ENCODE results near the gene CERS2.
A peak's percentile ranks its signal among the peaks of the same experiment; 100 is the strongest.
"Not testable (repeated sequence)": the region's sequence is repeated elsewhere in the genome, so short reads cannot be mapped to it uniquely, and the experiment has no call there.

The CERS2 gene

GRCh38 chr1:150968491-150968890 lies 6.1 kb downstream of the CERS2 start:
- DNase-seq = no peak

GRCh38 chr1:150967936-150968335 lies 6.7 kb downstream of the CERS2 start:
- no peak for DNase-seq

GRCh38 chr1:150966011-150966410 lies 8.6 kb downstream of the CERS2 start:
- DNase-seq = no peak

DNA sequence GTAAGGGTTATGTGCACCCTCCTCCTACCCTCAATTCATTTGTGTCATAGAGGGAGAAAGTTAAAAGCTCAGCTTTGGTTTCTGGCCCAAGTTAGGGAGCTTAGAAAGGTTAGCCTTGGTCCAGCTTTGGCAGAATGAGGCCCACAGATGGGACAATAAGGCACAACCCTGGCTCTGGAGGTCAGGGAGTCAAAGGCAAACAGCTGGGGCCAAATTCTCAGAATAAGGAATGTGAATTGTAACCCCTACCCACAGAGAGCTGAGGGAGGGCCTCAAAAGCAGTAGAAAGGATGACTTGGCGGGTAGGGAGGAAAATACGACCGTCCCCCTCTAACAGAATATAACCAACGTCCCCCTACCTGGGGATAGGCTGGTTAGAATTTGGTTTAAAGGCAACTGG lies 9.0 kb downstream of the CERS2 start:
- DNase-seq = no peak

DNA sequence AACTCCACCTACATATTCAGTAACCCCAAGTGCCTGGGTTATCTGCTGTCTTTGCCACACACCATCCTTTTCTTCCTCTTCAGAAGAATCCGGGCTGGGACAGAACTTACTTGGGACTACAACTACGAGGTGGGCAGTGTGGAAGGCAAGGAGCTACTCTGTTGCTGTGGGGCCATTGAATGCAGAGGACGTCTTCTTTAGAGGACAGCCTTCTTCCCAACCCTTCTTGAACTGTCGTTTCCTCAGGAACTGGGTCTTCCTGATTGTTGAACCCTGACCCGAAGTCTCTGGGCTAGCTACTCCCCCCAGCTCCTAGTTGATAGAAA lies 10.5 kb downstream of the CERS2 start:
- no peak for DNase-seq

DNA sequence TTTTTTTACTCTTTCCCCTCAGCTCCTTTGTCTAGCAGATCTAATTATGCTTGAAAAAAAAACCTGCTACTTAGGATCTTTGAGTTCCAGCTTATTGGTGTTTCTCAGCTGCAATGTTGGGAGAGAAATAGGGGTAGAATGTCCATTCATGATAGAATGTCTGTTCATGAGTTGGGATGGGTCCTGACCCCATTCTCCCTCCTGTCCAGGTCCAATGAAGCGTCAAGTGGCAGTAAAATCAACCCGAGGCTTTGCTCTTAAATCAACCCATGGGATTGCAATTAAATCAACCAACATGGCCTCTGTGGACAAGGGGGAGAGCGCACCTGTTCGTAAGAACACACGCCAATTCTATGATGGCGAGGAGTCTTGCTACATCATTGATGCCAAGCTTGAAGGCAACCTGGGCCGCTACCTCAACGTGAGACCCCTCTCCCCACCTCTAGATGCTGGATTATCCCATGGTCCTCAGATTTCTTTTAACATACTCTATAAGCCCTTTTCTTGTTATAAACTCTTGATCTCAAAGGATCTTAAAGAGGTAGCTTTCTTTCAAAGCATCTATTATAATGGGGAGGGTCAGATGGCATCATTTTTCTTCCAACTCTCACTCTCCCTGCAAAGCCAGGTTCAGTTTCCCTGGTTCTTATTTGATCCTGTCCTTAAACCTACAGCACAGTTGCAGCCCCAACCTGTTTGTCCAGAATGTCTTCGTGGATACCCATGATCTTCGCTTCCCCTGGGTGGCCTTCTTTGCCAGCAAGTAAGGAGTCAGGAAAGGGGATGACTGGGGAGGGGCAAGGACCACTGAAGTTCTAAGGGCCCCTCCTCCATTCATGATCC lies 11.1 kb downstream of the CERS2 start:
- no peak for DNase-seq

- DNase-seq = no peak
Measured at GRCh38 chr1:150961756-150962155, 12.9 kb downstream of the CERS2 start.

DNA sequence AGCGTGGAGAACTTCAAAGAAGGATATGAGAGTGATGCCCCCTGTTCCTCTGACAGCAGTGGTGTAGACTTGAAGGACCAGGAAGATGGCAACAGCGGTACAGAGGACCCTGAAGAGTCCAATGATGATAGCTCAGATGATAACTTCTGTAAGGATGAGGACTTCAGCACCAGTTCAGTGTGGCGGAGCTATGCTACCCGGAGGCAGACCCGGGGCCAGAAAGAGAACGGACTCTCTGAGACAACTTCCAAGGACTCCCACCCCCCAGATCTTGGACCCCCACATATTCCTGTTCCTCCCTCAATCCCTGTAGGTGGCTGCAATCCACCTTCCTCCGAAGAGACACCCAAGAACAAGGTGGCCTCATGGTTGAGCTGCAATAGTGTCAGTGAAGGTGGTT lies 14.0 kb downstream of the CERS2 start:
- DNase-seq = no peak

DNA sequence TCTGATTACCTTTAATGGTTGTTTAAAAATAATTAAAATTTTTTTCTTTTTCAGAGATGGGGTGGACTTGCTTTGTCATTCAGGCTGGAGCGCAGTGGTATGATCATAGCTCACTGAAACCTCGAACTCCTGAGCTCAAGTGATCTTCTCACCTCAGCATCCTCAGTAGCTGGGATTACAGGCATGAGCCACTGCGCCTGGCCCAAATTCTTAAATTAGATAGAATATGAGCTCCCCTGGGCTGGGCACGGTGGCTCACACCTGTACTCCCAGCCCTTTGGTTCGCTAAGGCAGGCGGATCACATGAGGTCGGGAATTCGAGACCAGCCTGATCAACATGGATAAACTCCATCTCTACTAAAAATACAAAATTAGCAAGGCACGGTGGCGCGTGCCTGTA lies 17.0 kb downstream of the CERS2 start:
- DNase-seq = no peak

DNA sequence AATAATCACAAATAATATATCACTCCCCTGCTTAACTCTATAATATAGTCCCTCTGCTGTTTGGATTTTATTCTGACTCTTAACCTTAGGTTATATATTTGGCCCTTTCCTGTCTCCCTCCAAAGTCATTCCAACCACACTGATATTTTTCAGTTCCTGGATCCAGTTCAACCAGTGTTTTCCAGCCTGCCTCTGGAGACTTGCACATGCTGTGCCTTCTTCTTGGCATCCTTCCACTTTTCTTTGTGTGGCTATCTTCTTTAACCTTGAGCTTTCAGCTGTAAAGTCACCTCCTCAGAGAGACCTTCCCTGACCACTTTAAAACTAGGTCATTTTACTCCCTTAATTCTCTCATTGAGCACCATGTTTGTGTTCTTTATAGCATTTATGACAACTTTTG lies 19.4 kb downstream of the CERS2 start:
- no peak for DNase-seq

GRCh38 chr1:150954708-150955107 lies 19.9 kb downstream of the CERS2 start:
- no peak for DNase-seq

DNA sequence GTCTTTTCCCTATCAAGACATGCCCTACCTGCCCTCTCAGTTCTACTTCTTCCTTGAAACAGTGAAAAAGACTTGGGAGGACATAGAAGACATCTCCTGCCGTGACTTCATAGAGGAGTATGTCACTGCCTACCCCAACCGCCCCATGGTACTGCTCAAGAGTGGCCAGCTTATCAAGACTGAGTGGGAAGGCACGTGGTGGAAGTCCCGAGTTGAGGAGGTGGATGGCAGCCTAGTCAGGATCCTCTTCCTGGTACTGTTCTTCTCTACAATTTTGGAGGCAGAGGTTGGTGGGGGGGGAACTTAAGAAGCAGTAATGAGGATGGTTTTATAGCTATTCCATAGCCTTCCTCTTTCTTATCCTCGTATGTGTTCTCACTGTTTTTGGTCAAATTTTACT lies 29.8 kb downstream of the CERS2 start:
- DNase-seq = no peak

DNA sequence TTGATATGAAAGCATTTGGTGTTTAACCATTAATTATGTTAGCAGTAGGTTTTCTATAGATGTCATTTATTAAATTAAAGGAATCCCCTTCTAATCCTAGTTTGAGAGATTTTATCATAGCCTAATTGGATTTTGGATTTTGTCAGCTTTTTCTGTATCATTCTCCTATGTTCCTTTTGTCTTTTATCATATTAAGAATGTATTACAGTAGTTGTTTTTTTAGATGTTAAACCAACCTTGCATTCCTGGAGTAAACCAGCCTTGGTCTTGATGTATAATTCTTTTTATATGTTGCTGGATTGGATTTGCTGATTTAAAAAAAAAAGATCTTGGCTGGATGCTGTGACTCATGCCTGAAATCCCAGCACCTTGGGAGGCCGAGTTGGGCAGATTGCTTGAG lies 42.9 kb downstream of the CERS2 start:
- no peak for DNase-seq

DNA sequence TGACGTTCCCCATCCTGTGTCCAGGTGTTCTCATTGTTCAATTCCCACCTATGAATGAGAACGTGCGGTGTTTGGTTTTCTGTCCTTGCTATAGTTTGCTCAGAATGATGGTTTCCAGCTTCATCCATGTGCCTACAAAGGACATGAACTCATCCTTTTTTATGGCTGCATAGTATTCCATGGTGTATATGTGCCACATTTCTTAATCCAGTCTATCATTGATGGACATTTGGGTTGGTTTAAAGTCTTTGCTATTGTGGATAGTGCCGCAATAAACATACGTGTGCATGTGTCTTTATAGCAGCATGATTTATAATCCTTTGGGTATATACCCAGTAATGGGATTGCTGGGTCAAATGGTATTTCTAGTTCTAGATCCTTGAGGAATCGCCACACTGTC lies 45.9 kb downstream of the CERS2 start:
- not testable (repeated sequence) for DNase-seq

DNA sequence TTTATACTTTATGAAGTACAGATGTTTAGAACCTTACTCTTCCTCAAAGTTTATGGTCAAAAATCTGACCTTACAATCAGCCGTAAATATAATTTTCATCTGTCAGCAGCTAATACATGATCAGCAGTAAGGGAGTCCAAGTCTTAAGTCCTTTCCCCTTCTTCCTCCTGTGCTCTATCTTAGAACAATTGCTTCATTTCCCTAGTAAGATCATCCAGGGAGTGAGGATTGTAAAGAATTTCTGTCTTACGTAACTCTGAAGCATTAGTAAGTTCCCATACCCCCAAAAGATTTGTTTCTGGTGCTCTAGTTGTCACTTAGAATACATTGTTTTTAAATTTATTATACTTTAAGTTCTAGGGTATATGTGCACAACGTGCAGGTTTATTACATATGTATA lies 46.3 kb downstream of the CERS2 start:
- DNase-seq = no peak

- no peak for DNase-seq
Measured at GRCh38 chr1:150927624-150928023, 47.0 kb downstream of the CERS2 start.

- DNase-seq = peak; percentile 96
Measured at GRCh38 chr1:150926097-150926741, 48.4 kb downstream of the CERS2 start, which contains the start of gene SETDB1. Gene SETDB1 (plus strand): TSS chr1:150926363. CDS start chr1:150927715, 1,352 bp downstream.

DNA sequence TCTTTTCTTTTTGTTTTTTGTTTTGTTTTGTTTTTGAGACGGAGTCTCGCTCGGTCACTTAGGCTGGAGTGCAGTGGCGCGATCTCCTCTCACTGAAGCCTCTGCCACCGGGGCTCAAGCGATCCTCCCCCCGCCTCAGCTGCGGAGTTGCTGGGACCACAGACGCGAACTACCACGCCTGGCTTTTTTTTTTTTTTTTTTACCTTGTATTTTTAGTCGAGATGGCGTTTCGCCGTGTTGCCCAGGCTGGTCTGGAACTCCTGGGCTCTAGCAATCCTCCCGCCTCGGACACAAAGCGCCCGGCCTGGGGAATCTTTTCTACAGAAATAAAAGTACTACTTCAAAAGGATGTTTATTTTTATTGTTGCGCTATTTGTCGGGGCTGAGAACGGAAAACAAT lies 49.6 kb downstream of the CERS2 start:
- DNase-seq = peak; percentile 4

GRCh38 chr1:150922519-150922975 lies 52.1 kb downstream of the CERS2 start:
- peak; percentile 57 for DNase-seq

DNA sequence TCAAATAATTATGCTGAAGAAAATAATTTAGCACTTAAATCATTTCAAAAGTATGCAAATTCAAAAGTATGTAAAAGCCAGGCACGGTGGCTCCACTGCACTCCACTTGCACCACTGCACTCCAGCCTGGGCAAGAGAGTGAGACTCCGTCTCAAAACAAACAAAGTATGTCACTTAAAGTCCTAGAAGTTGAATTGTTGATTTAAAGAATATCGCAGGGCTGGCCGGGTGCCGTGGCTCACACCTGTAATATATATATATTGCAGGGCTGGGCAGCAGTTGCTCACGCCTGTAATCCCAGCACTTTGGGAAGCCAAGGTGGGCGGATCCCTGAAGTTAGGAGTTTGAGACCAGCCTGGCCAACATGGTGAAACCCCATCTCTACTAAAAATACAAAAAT lies 57.2 kb downstream of the CERS2 start:
- DNase-seq = no peak

All from DMS79 (cell line).